HepG2 (cell line): Measurements from ENCODE around the gene XCR1. TPM values are rescaled to one million over a fixed set of nuclear protein-coding genes. Genes with fewer than 3 reads are reported as not detected.

Experiments
- ATAC-seq: fragments of 200-7000 bp; cut with Tn5 transposase; 3 replicates; pipeline ENCODE4 v1.9.1; 2020; ENCODE audit warnings: mild to moderate bottlenecking, moderate library complexity
- BruUV-seq: library from RNA; stranded (reverse); fragments of 400-500 nt; replicated peaks from 2 replicates; lab custom pipeline; 2021; lab: Mats Ljungman, UMichigan
- CTCF ChIA-PET: fragments of 300-600 bp; formaldehyde crosslinking; extraction: SDS; loops from one replicate; lab custom pipeline; 2021; ENCODE audit warnings: low total read pairs, inconsistent platforms, low intra/inter-chr PET ratio; lab: Yijun Ruan, JAX
- POLR2A ChIA-PET: fragments of 350-600 bp; sonication (Branson Sonifier 250); formaldehyde crosslinking; loops from one replicate; lab custom pipeline; 2020; ENCODE audit warnings: antibody characterized with exemption, inconsistent platforms; lab: Yijun Ruan, JAX
- DNase-seq: peaks from one replicate; pipeline ENCODE4 v3.0.0-alpha.2; 2015; ENCODE audit warnings: low spot score
- FAIRE-seq: peaks from 3 replicates; lab custom pipeline; 2011; peaks lifted over from hg19 to GRCh38; lab: Jason Lieb, UNC
- H2AFZ ChIP-seq: one replicate; pipeline ENCODE4 v1.6.1; 2011; ENCODE audit warnings: low read length, inconsistent platforms
- H3K27ac ChIP-seq: fragments of 300-600 bp; 3 replicates; pipeline ENCODE4 v1.8.0; 2011; ENCODE audit warnings: mixed run types, mild to moderate bottlenecking, mixed read lengths, low read length, inconsistent platforms; ENCODE audit not compliant: insufficient read depth; ENCODE audit errors: extremely low read length
- H3K27me3 ChIP-seq, 2 experiments: fragments of 200-600 bp in 1 of 2; 2 replicates in 1 of 2; 3 replicates in 1 of 2; pipeline versions ENCODE4 v1.6.0 to v1.8.0; 2011; ENCODE audit warnings: low read length in 2 of 2, mild to moderate bottlenecking in 2 of 2, moderate library complexity in 2 of 2, inconsistent platforms in 1 of 2; ENCODE audit not compliant: insufficient read depth in 2 of 2, control insufficient read depth in 1 of 2
- H3K36me3 ChIP-seq, 2 experiments: fragments of 200-600 bp in 1 of 2; replicated peaks in 1 of 2; 2 replicates in 1 of 2; 3 replicates in 1 of 2; pipeline versions ENCODE4 v1.5.1 to v1.8.0; 2011; ENCODE audit warnings: low read length in 2 of 2, inconsistent platforms in 1 of 2; ENCODE audit not compliant: insufficient read depth in 2 of 2, control insufficient read depth in 1 of 2
- H3K4me1 ChIP-seq: 2 replicates; pipeline ENCODE4 v1.5.1; 2012; ENCODE audit warnings: low read length, inconsistent platforms; ENCODE audit not compliant: insufficient read depth
- H3K4me2 ChIP-seq: 2 replicates; pipeline ENCODE4 v1.6.0; 2011; ENCODE audit warnings: low read depth, low read length, inconsistent platforms
- H3K4me3 ChIP-seq, 3 experiments: fragments of 200-600 bp in 1 of 3; sonication (generic), shearing (Covaris generic) in 1 of 3; replicated peaks in 1 of 3; 2 replicates each; pipeline ENCODE4 v1.5.1; 2011 to 2016; ENCODE audit warnings: low read length in 3 of 3, inconsistent platforms in 2 of 3, low read depth in 2 of 3, mild to moderate bottlenecking in 2 of 3, control low read depth in 1 of 3, mixed read lengths in 1 of 3; ENCODE audit not compliant: insufficient read depth in 1 of 3
- H3K79me2 ChIP-seq: one replicate; pipeline ENCODE4 v1.6.1; 2011; ENCODE audit warnings: low read length, inconsistent platforms; ENCODE audit not compliant: insufficient read depth
- H3K9ac ChIP-seq: 2 replicates; pipeline ENCODE4 v1.6.0; 2011; ENCODE audit warnings: mild to moderate bottlenecking, low read depth, low read length, inconsistent platforms; ENCODE audit not compliant: insufficient read depth
- H3K9me3 ChIP-seq: 2 replicates; pipeline ENCODE4 v1.5.1; 2012; ENCODE audit warnings: mild to moderate bottlenecking, low read length
- H4K20me1 ChIP-seq: 2 replicates; pipeline ENCODE4 v1.6.0; 2011; ENCODE audit warnings: inconsistent platforms, mild to moderate bottlenecking, low read length, moderate library complexity; ENCODE audit not compliant: insufficient read depth
- JARID2 ChIP-seq: sonication (generic); formaldehyde crosslinking; IDR thresholded peaks from 2 replicates; pipeline ENCODE4 v1.8.1; 2023; ENCODE audit warnings: missing genetic modification reagents, inconsistent platforms; ENCODE audit not compliant: insufficient replicate concordance
- NFIB ChIP-seq: sonication (generic); formaldehyde crosslinking; IDR thresholded peaks from 2 replicates; pipeline ENCODE4 v1.9.0; 2021; ENCODE audit warnings: missing genetic modification reagents, mild to moderate bottlenecking, borderline replicate concordance
- PHF21A ChIP-seq: sonication (generic); formaldehyde crosslinking; IDR thresholded peaks from 2 replicates; pipeline ENCODE4 v1.5.0; 2020; ENCODE audit warnings: mild to moderate bottlenecking, missing genetic modification reagents
- SOX5 ChIP-seq: IDR thresholded peaks from 2 replicates; pipeline ENCODE4 v1.6.1; 2016; ENCODE audit warnings: borderline replicate concordance
- ZNF749 ChIP-seq: sonication (generic); formaldehyde crosslinking; IDR thresholded peaks from 2 replicates; pipeline ENCODE4 v1.8.0; 2022; ENCODE audit warnings: mild to moderate bottlenecking, missing genetic modification reagents, moderate library complexity, borderline replicate concordance
- WGBS: methylation state at CpG from one replicate; pipeline ENCODE4 v1.1.6; 2017; ENCODE audit warnings: low lambda C conversion rate; 5-methylcytosine and 5-hydroxymethylcytosine counted together
- in situ Hi-C: cut with HindIII; loops from 2 replicates; pipeline ENCODE4 v1.10.0; 2017; ENCODE audit warnings: low pct_unique_long_range_greater_than_20kb; ENCODE audit not compliant: extremely low pct_ligation_motif_present
- intact Hi-C: fragments of 100-400 bp; cut with micrococcal nuclease; formaldehyde crosslinking; loops from one replicate; pipeline ENCODE4 v1.10.0; 2022; ENCODE audit not compliant: unreplicated experiment
- polyA plus RNA-seq, 8 experiments: library from polyadenylated mRNA; depleted of rRNA in 3 of 8; stranded (reverse) in 7 of 8; unstranded in 1 of 8; fragments of >200 nt; fragmentation: Illumina TruSeq in 4 of 8; extraction: Trizol in 4 of 8; gene quantifications; 2 replicates each; pipeline versions ENCODE4 v1.2.1 to v1.2.3, GENCODE V29; 2011 to 2016; ENCODE audit warnings: low read depth in 4 of 8, missing spikeins in 1 of 8, mixed read lengths in 1 of 8; ENCODE audit not compliant: insufficient read depth in 1 of 8
- total RNA-seq, 5 experiments: library from RNA; depleted of rRNA; stranded (reverse); fragments of >200 nt; fragmentation: Illumina TruSeq; extraction: Trizol; gene quantifications; 2 replicates each; pipeline ENCODE4 v1.2.3, GENCODE V29; 2016; ENCODE audit warnings: low read depth in 1 of 5
- TF ChIP-seq, protein P1 (sequence below): sonication (generic); formaldehyde crosslinking; IDR thresholded peaks from 2 replicates; pipeline ENCODE4 v1.8.0; 2022; ENCODE audit warnings: missing genetic modification reagents, mild to moderate bottlenecking, moderate library complexity, borderline replicate concordance
- TF ChIP-seq, protein P2 (sequence below): sonication (generic); formaldehyde crosslinking; IDR thresholded peaks from 2 replicates; pipeline ENCODE4 v1.4.0; 2020; ENCODE audit warnings: low read depth, missing genetic modification reagents

XCR1 gene
- total and polyA plus RNA-seq, 2 of the 13 experiments (the other 11 are each of a cell fraction or from before 2014, with no cell fraction given) = not detected

DNA sequence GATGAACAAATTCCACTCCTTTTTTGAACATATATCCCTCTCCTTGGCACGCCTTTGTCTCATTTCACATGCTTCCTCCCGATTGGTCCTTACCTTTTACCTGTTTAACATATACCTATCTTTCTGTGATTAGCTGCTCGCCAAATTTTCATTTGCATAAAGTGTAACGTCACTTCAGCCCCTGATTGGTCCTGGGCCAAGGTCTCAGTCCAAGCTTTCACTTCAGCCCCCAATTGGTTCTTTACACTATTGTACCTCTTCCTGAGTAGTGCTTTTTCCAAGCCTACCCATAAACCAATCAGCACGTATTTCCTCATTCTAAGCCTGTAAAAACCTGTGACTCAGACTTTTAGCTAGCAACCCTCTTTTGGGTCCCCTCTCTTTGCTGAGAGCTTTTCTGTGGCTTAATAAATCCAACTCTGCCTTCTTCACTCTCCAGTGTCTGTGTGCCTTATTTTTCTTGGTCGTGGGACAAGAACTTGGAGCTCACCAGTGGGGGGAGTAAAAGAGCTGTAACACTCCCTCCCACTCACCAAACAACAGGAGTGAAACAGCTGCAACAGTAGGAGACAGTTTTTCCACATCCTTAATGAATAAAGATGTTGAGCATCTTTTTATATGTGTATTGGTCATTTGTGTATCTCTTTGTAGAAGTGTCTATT lies 584 bp upstream of the XCR1 start (continued):
- TF ChIP-seq NFIB (CRISPR knock-in tag) = no peak
- TF ChIP-seq, all 625 proteins: peak for 0

DNA sequence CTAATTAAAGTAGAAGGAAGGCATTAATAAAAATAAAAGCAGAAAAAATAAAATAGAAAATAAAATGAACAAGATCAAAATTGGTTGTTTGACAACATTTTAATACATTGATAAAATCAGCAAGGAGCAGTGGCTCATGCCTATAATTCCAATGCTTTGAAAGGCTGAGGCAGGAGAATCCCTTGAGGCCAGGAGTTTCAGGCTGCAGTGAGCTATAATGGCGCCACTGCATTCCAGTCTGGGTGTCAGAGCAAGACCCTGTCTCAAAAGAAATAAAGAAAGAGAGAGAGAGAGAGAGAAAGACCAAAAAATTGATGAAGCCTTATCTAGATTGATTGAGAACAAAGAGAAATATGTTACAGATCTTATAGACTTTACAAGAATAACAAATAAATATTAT lies 2.1 kb downstream of the XCR1 start:
- Histone ChIP-seq H3K27me3 (peaks cover 2 to 4% of the 10 kb centered on the region in 2 experiments; a peak in 2 of 5 replicates), H3K9me3 (peaks cover 7% of the 10 kb centered on the region), H4K20me1 (no peaks in the 10 kb centered on the region), H3K36me3 (no peaks in the 10 kb centered on the region), H3K9ac (no peak overlapping the region), H3K4me1 (no peaks in the 10 kb centered on the region), H3K27ac (no peak overlapping the region), H2AFZ (no peak overlapping the region), H3K4me3 (no peak overlapping the region), H3K4me2 (no peak overlapping the region), H3K79me2 (no peaks in the 10 kb centered on the region)
- DNase-seq = no peak
- TF ChIP-seq, protein P1, sequence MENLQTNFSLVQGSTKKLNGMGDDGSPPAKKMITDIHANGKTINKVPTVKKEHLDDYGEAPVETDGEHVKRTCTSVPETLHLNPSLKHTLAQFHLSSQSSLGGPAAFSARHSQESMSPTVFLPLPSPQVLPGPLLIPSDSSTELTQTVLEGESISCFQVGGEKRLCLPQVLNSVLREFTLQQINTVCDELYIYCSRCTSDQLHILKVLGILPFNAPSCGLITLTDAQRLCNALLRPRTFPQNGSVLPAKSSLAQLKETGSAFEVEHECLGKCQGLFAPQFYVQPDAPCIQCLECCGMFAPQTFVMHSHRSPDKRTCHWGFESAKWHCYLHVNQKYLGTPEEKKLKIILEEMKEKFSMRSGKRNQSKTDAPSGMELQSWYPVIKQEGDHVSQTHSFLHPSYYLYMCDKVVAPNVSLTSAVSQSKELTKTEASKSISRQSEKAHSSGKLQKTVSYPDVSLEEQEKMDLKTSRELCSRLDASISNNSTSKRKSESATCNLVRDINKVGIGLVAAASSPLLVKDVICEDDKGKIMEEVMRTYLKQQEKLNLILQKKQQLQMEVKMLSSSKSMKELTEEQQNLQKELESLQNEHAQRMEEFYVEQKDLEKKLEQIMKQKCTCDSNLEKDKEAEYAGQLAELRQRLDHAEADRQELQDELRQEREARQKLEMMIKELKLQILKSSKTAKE (CRISPR knock-in tag) = no peak
- no peak for TF ChIP-seq ZNF749 (CRISPR knock-in tag)
- no peak for TF ChIP-seq PHF21A (CRISPR knock-in tag)
- no peak for TF ChIP-seq JARID2 (CRISPR knock-in tag)
- TF ChIP-seq, protein P2, sequence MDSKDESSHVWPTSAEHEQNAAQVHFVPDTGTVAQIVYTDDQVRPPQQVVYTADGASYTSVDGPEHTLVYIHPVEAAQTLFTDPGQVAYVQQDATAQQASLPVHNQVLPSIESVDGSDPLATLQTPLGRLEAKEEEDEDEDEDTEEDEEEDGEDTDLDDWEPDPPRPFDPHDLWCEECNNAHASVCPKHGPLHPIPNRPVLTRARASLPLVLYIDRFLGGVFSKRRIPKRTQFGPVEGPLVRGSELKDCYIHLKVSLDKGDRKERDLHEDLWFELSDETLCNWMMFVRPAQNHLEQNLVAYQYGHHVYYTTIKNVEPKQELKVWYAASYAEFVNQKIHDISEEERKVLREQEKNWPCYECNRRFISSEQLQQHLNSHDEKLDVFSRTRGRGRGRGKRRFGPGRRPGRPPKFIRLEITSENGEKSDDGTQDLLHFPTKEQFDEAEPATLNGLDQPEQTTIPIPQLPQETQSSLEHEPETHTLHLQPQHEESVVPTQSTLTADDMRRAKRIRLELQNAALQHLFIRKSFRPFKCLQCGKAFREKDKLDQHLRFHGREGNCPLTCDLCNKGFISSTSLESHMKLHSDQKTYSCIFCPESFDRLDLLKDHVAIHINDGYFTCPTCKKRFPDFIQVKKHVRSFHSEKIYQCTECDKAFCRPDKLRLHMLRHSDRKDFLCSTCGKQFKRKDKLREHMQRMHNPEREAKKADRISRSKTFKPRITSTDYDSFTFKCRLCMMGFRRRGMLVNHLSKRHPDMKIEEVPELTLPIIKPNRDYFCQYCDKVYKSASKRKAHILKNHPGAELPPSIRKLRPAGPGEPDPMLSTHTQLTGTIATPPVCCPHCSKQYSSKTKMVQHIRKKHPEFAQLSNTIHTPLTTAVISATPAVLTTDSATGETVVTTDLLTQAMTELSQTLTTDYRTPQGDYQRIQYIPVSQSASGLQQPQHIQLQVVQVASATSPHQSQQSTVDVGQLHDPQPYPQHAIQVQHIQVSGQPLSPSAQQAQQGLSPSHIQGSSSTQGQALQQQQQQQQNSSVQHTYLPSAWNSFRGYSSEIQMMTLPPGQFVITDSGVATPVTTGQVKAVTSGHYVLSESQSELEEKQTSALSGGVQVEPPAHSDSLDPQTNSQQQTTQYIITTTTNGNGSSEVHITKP (CRISPR knock-in tag) = no peak
- TF ChIP-seq SOX5 (CRISPR knock-in tag) = no peak
- intact Hi-C loops (no loop called here), in situ Hi-C loops (no loop called here)
- no TSS peak for BruUV-seq
- 6% methylated on average over 1 of the region's 1 CpG for WGBS
- ChIA-PET CTCF (no interaction called here), POLR2A (no interaction called here)
- FAIRE-seq = no peak
- no peak for ATAC-seq
